B cell (primary cell): ENCODE measurements around the gene LARP4. TPM values are rescaled to one million over a fixed set of nuclear protein-coding genes. Genes with fewer than 3 reads are reported as not detected.

ENCODE experiments used
- ATAC-seq: fragments of 200-7000 bp; cut with Tn5 transposase; one replicate; pipeline ENCODE4 v1.10.0; 2021; ENCODE audit warnings: low read depth, mild to moderate bottlenecking, moderate number of reproducible peaks, moderate library complexity
- CTCF ChIA-PET: fragments of 350-600 bp; sonication (Branson Sonifier 250); formaldehyde crosslinking; loops from one replicate; lab custom pipeline; 2021; ENCODE audit warnings: antibody characterized with exemption, inconsistent platforms; lab: Charles Lee
- POLR2A ChIA-PET: fragments of 350-600 bp; sonication (Branson Sonifier 250); formaldehyde crosslinking; loops from one replicate; lab custom pipeline; 2021; ENCODE audit warnings: antibody characterized with exemption; lab: Charles Lee
- DNase-seq: peaks from one replicate; pipeline ENCODE4 v3.0.0; 2013
- H2AFZ ChIP-seq: 2 replicates; pipeline ENCODE4 v1.6.1; 2012; ENCODE audit warnings: mild to moderate bottlenecking, low read depth, low read length; ENCODE audit not compliant: insufficient read depth, poor library complexity, severe bottlenecking
- H3K27ac ChIP-seq, 2 donors: 1 replicate in 1 of 2; 2 replicates in 1 of 2; pipeline ENCODE4 v1.5.1; 2012 to 2013; ENCODE audit warnings: low read length in 2 of 2, mild to moderate bottlenecking in 2 of 2, moderate library complexity in 1 of 2
- H3K27me3 ChIP-seq, 4 experiments: fragments of 200-600 bp in 1 of 4; sonication (generic) in 1 of 4; replicated peaks in 1 of 4; 1 replicate in 2 of 4; 2 replicates in 2 of 4; pipeline versions ENCODE4 v1.6.1 to v1.7.0; 2013 to 2016; ENCODE audit warnings: low read length in 3 of 4, mild to moderate bottlenecking in 2 of 4, mixed read lengths in 1 of 4, moderate library complexity in 1 of 4; ENCODE audit not compliant: insufficient read depth in 4 of 4, control insufficient read depth in 3 of 4; ENCODE audit errors: control extremely low read depth in 1 of 4
- H3K36me3 ChIP-seq, 2 experiments: replicated peaks in 1 of 2; 1 replicate in 1 of 2; 2 replicates in 1 of 2; pipeline versions ENCODE4 v1.6.1 to v1.7.1; 2013; ENCODE audit warnings: low read length in 1 of 2; ENCODE audit not compliant: insufficient read depth in 2 of 2, control insufficient read depth in 1 of 2; ENCODE audit errors: control extremely low read depth in 1 of 2, extremely low read depth in 1 of 2
- H3K4me1 ChIP-seq, 2 donors: fragments of 200-600 bp in 1 of 2; sonication (generic) in 1 of 2; 1 replicate in 1 of 2; 2 replicates in 1 of 2; pipeline versions ENCODE4 v1.5.1 to v1.6.1; 2013 to 2017; ENCODE audit warnings: low read length in 2 of 2; ENCODE audit not compliant: control insufficient read depth in 2 of 2, insufficient read depth in 2 of 2
- H3K4me2 ChIP-seq: replicated peaks from 2 replicates; pipeline ENCODE3; 2012; ENCODE audit warnings: mild to moderate bottlenecking, low read depth, low read length; ENCODE audit not compliant: poor library complexity, severe bottlenecking
- H3K4me3 ChIP-seq, 5 experiments: fragments of 200-600 bp in 1 of 5; sonication (generic) in 1 of 5; 1 replicate in 3 of 5; 2 replicates in 2 of 5; pipeline versions ENCODE4 v1.5.1 to v1.7.0; 2011 to 2016; ENCODE audit warnings: low read length in 4 of 5, mild to moderate bottlenecking in 4 of 5, low read depth in 2 of 5, control low read depth in 1 of 5, moderate library complexity in 1 of 5; ENCODE audit not compliant: insufficient read depth in 1 of 5; ENCODE audit errors: control extremely low read depth in 1 of 5, extremely low read depth in 1 of 5
- H3K79me2 ChIP-seq: fragments of 200-600 bp; sonication (generic); one replicate; pipeline ENCODE4 v1.6.0; 2016; ENCODE audit warnings: low read length; ENCODE audit not compliant: control insufficient read depth, insufficient read depth
- H3K9ac ChIP-seq: fragments of 200-600 bp; sonication (generic); 2 replicates; pipeline ENCODE4 v1.6.1; 2017; ENCODE audit warnings: mild to moderate bottlenecking, low read length, moderate library complexity
- H3K9me3 ChIP-seq, 3 donors: one replicate each; pipeline versions ENCODE4 v1.6.1 to v1.7.1; 2013; ENCODE audit warnings: low read length in 2 of 3; ENCODE audit not compliant: control insufficient read depth in 2 of 3, insufficient read depth in 1 of 3; ENCODE audit errors: control extremely low read depth in 1 of 3
- H4K20me1 ChIP-seq: 2 replicates; pipeline ENCODE4 v1.6.0; 2012; ENCODE audit warnings: mild to moderate bottlenecking, low read length; ENCODE audit not compliant: insufficient read depth, control insufficient read depth, poor library complexity, severe bottlenecking
- H3K27ac Mint-ChIP-seq: one replicate; pipeline ENCODE4 v1.8.0; 2021; ENCODE audit warnings: mixed read lengths
- H3K27me3 Mint-ChIP-seq: one replicate; pipeline ENCODE4 v1.8.0; 2021; ENCODE audit warnings: mixed read lengths
- H3K4me1 Mint-ChIP-seq: one replicate; pipeline ENCODE4 v1.8.0; 2021; ENCODE audit warnings: mixed read lengths
- H3K4me3 Mint-ChIP-seq: one replicate; pipeline ENCODE4 v1.8.0; 2021; ENCODE audit warnings: mixed read lengths
- H3K9me3 Mint-ChIP-seq: one replicate; pipeline ENCODE4 v1.8.0; 2022; ENCODE audit warnings: mixed read lengths; ENCODE audit not compliant: insufficient read depth
- CTCF ChIP-seq: fragments of 200-600 bp; IDR thresholded peaks from one replicate; pipeline ENCODE4 v1.8.0; 2022; ENCODE audit warnings: antibody characterized with exemption, mild to moderate bottlenecking
- EZH2 ChIP-seq: IDR thresholded peaks from 2 replicates; pipeline ENCODE4 v1.6.1; 2012; ENCODE audit warnings: borderline replicate concordance, low read depth, mild to moderate bottlenecking, moderate library complexity, low read length; ENCODE audit not compliant: insufficient read depth, poor library complexity, severe bottlenecking
- WGBS: methylation state at CpG from one replicate; pipeline ENCODE4 v1.1.5; 2013; ENCODE audit warnings: missing lambda C conversion rate; ENCODE audit not compliant: insufficient coverage; 5-methylcytosine and 5-hydroxymethylcytosine counted together
- intact Hi-C: fragments of 100-400 bp; cut with micrococcal nuclease; formaldehyde crosslinking; loops from one replicate; pipeline ENCODE4 v1.10.0; 2022
- polyA plus RNA-seq: library from polyadenylated mRNA; depleted of rRNA; stranded (reverse); fragments of >200 nt; gene quantifications from 2 replicates; pipeline ENCODE4 v1.2.3, GENCODE V29; 2012
- total RNA-seq, 2 donors: library from RNA; stranded (reverse); fragments of 120-200 nt in 1 of 2; gene quantifications; 1 replicate in 1 of 2; 2 replicates in 1 of 2; pipeline versions ENCODE4 v1.2.3 to v1.2.4, GENCODE V29; 2013 to 2022

The LARP4 gene
- total and polyA plus RNA-seq, 2 donors (not counting 1 experiment from before 2014, with no cell fraction given): 5.5 to 48.4 TPM

DNA sequence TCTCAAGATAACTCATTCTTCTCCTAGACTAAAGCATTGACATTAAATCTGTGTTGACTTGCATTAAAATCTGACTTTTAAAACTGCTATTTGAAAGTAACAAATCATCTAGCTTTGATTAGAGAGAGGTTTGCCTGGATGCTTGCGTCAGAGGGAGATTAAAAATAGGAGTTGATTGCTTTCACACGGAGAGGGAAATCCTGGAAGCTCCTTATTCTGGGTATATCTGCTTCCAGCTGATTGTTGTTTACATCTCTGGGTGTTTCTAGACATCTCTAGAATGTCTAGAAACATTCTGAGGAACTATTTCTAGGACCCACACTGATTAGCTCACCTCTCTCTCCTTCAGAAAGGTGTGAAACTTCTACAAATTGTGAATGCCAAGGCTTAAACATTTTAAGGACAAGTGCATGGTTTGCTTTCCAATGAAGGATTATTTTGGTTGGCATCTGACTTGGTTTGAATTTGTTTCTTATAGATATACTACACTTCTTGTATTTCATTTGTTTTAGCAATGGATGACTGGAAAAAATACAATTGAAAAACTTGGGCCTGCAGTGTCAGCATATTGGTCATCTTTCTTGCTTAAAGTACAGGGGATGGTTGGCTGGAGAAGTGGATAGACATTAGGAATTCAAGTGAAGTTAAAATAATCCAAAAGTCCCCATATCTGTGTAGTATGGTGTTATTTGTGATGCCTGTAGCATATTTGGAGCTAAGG is 106.2 kb downstream of the LARP4 start:
- Mint-ChIP-seq H3K4me3 (peak overlapping the region; percentile 94), H3K27ac (peak overlapping the region; percentile 72), H3K9me3 (no peaks in the 10 kb centered on the region), H3K27me3 (no peaks in the 10 kb centered on the region), H3K4me1 (peaks cover 52% of the 10 kb centered on the region)
- CTCF ChIA-PET: interaction anchor here (0.7 to 9.8 kb wide), 6 partner anchors 12 to 297 kb away, joined by 3 to 184 read pairs (median 22); no protein-coding TSS in a partner anchor
- peaks cover 80% of the 10 kb centered on the region for H3K79me2 ChIP-seq
- TF ChIP-seq EZH2 (no peak), CTCF (no peak)
- peak overlapping the region; percentile 74 to 99 (median 87) for H3K4me3 ChIP-seq
- H3K27ac ChIP-seq: peak overlapping the region in 1 of 2 donors; percentile 89
- POLR2A ChIA-PET: no interaction called here
- no peaks in the 10 kb centered on the region for H3K9me3 ChIP-seq
- H2AFZ ChIP-seq: no peak overlapping the region
- H3K9ac ChIP-seq: peak overlapping the region; percentile 81
- peaks cover 48 to 59% of the 10 kb centered on the region in 2 donors for H3K4me1 ChIP-seq
- no peaks in the 10 kb centered on the region for H3K27me3 ChIP-seq
- WGBS: 100% methylated on average over 1 of the region's 2 CpGs
- no peaks in the 10 kb centered on the region for H3K36me3 ChIP-seq
- intact Hi-C loops: loop anchor here (1.0 to 10.0 kb wide), 3 partner anchors 10 to 418 kb away; a partner anchor contains a TSS
- DNase-seq (no peak), ATAC-seq (no peak)
- H4K20me1 ChIP-seq: peaks cover 9% of the 10 kb centered on the region
- peak overlapping the region; percentile 86 for H3K4me2 ChIP-seq

DNA sequence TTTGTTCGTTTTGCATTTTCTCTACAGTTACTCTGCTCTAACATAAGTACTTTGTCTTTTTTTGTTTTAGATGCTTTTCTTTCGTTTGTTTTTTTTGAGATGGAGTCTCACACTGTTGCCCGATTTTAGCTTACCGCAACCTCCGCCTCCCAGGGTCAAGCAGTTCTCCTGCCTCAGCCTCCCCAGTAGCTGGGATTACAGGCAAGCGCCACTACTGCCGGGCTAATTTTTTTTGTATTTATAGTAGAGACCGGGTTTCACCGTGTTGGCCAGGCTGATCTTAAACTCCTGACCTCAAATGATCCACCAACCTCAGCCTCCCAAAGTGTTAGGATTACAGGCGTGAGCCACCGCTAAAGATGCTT is 106.8 kb downstream of the LARP4 start:
- Histone ChIP-seq H3K79me2 (peaks cover 86% of the 10 kb centered on the region), H3K9ac (peak overlapping the region; percentile 25), H2AFZ (no peak overlapping the region), H3K36me3 (no peaks in the 10 kb centered on the region), H3K4me2 (peak overlapping the region; percentile 86), H4K20me1 (peaks cover 9% of the 10 kb centered on the region), H3K27me3 (no peaks in the 10 kb centered on the region), H3K4me3 (no peak overlapping the region), H3K27ac (peak overlapping the region in 1 of 2 donors; percentile 89), H3K9me3 (no peaks in the 10 kb centered on the region), H3K4me1 (peaks cover 49 to 64% of the 10 kb centered on the region in 2 donors)
- ChIA-PET CTCF (interaction anchor here (0.7 to 9.8 kb wide), 7 partner anchors 10 to 296 kb away, joined by 3 to 184 read pairs (median 13); no protein-coding TSS in a partner anchor), POLR2A (no interaction called here)
- Mint-ChIP-seq H3K4me3 (peak overlapping the region; percentile 94), H3K27me3 (no peaks in the 10 kb centered on the region), H3K9me3 (no peaks in the 10 kb centered on the region), H3K27ac (peak overlapping the region; percentile 39), H3K4me1 (peaks cover 56% of the 10 kb centered on the region)
- TF ChIP-seq EZH2 (no peak), CTCF (no peak)
- WGBS: 89% methylated on average over 5 of the region's 11 CpGs
- intact Hi-C loops: loop anchor here (10.0 kb wide), 2 partner anchors 47 to 417 kb away; a partner anchor contains a TSS
- no peak for ATAC-seq
- DNase-seq: no peak
